ENCODE measurements around the gene ENDOD1. TPM values are rescaled to one million over a fixed set of nuclear protein-coding genes. Genes with fewer than 3 reads are reported as not detected.

Gene ENDOD1
- polyA plus RNA-seq, 2 of the 4 experiments (the other 2 are of a cell fraction), result 8.3 to 8.8 TPM

GRCh38 chr11:95081010-95081409 lies 8.6 kb upstream of the ENDOD1 start:
- WGBS (ENCODE audit: missing lambda C conversion rate), result 73% methylated on average over 3 of the region's 5 CpGs
- ATAC-seq, result no peak

GRCh38 chr11:95081412-95081811 lies 8.2 kb upstream of the ENDOD1 start:
- WGBS (ENCODE audit: missing lambda C conversion rate), result 63% methylated on average over 4 of the region's 4 CpGs
- ATAC-seq, result no peak
- H3K4me2 ChIP-seq, result no peak overlapping the region
- POLR2A ChIA-PET, result no interaction called here
- TF ChIP-seq, protein P1, sequence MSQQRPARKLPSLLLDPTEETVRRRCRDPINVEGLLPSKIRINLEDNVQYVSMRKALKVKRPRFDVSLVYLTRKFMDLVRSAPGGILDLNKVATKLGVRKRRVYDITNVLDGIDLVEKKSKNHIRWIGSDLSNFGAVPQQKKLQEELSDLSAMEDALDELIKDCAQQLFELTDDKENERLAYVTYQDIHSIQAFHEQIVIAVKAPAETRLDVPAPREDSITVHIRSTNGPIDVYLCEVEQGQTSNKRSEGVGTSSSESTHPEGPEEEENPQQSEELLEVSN (IDR thresholded peaks at IDR 0.05; ENCODE audit: borderline replicate concordance, low read depth), result no peak
- no peak for TF ChIP-seq MAZ (IDR thresholded peaks at IDR 0.05; ENCODE audit: borderline replicate concordance, low read depth, low read length)
- no peak for TF ChIP-seq RNF2 (IDR thresholded peaks at IDR 0.05; ENCODE audit: borderline replicate concordance, low read depth)
- TF ChIP-seq, protein P2, sequence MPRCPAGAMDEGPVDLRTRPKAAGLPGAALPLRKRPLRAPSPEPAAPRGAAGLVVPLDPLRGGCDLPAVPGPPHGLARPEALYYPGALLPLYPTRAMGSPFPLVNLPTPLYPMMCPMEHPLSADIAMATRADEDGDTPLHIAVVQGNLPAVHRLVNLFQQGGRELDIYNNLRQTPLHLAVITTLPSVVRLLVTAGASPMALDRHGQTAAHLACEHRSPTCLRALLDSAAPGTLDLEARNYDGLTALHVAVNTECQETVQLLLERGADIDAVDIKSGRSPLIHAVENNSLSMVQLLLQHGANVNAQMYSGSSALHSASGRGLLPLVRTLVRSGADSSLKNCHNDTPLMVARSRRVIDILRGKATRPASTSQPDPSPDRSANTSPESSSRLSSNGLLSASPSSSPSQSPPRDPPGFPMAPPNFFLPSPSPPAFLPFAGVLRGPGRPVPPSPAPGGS (IDR thresholded peaks at IDR 0.05), result no peak
- TF ChIP-seq ZSCAN20 (CRISPR knock-in tag; IDR thresholded peaks at IDR 0.05), result no peak
- no peak for TF ChIP-seq RAD21 (conservative IDR thresholded peaks at IDR 0.05 in 1 of 2, IDR thresholded peaks at IDR 0.05 in 1 of 2)
- no peak for TF ChIP-seq CBX8 (IDR thresholded peaks at IDR 0.05)
- TF ChIP-seq RARB (CRISPR knock-in tag; IDR thresholded peaks at IDR 0.05), result no peak
- no peak for TF ChIP-seq HOXB13 (CRISPR knock-in tag; IDR thresholded peaks at IDR 0.05; ENCODE audit: low read depth)
- no peak overlapping the region for H3K27ac ChIP-seq
- CTCF ChIA-PET, result interaction anchor here (1.6 kb wide), 1 partner anchor 11 kb away, joined by 10 read pairs; no protein-coding TSS in a partner anchor
- no peak for DNase-seq (ENCODE audit: low read depth in 1 of 2, low spot score in 1 of 2)
- H3K9me3 ChIP-seq, result no peaks in the 10 kb centered on the region
- peaks cover under 1% of the 10 kb centered on the region; the same call in 1 of the 3 replicates for H3K4me1 ChIP-seq
- no peak overlapping the region for H3K4me3 ChIP-seq
- FAIRE-seq, result no peak

More at GRCh38 chr11:95081010-95081409, 8.6 kb upstream of the ENDOD1 start:
- Histone ChIP-seq H3K4me1 (peaks cover 4% of the 10 kb centered on the region; the same call in 1 of the 3 replicates), H3K4me3 (no peak overlapping the region), H3K4me2 (no peak overlapping the region), H3K27ac (no peak overlapping the region), H3K9me3 (no peaks in the 10 kb centered on the region)
- POLR2A ChIA-PET, result interaction anchor here (1.1 kb wide), 1 partner anchor 13 kb away, joined by 3 read pairs; no protein-coding TSS in a partner anchor
- CTCF ChIA-PET, result interaction anchor here (1.6 kb wide), 1 partner anchor 12 kb away, joined by 10 read pairs; no protein-coding TSS in a partner anchor
- TF ChIP-seq FOXS1 (CRISPR knock-in tag; IDR thresholded peaks at IDR 0.05) (no peak), CEBPB (IDR thresholded peaks at IDR 0.05) (no peak), HDAC2 (IDR thresholded peaks at IDR 0.05) (no peak)
- DNase-seq (ENCODE audit: low read depth in 1 of 2, low spot score in 1 of 2), result no peak
- no peak for FAIRE-seq

DNA sequence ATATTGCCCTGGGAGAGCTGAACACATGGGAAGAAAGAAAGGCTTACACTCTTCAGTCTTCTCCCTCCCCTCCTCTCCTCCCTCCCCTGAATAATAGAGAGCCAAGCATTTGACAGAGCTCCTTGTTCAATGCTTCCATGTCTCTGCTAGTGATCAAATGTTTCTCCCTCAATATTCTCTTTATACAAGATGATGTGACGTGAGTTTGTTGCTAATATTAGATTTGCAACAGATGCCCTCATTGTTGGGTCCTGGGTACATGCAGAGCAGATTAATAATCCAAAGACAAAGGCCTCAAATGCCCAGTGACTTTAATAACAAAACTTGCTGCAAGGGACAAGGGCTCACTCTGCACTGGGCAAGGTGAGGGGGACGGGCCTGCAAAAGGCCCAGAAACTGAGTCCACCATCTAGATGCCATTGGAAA lies 7.1 kb upstream of the ENDOD1 start:
- Histone ChIP-seq H3K4me2 (no peak overlapping the region), H3K27ac (no peak overlapping the region), H3K9me3 (no peaks in the 10 kb centered on the region), H3K4me3 (no peak overlapping the region), H3K4me1 (no peaks in the 10 kb centered on the region)
- ATAC-seq (no peak), DNase-seq (ENCODE audit: low read depth in 1 of 2, low spot score in 1 of 2) (no peak), FAIRE-seq (no peak)
- 54% methylated on average over 2 of the region's 2 CpGs for WGBS (ENCODE audit: missing lambda C conversion rate)
- ChIA-PET CTCF (interaction anchor here (1.1 kb wide), 1 partner anchor 69 kb away, joined by 3 read pairs; no protein-coding TSS in a partner anchor), POLR2A (no interaction called here)
- TF ChIP-seq RAD21 (conservative IDR thresholded peaks at IDR 0.05 in 1 of 2, IDR thresholded peaks at IDR 0.05 in 1 of 2) (no peak), CBX8 (IDR thresholded peaks at IDR 0.05) (no peak), REST (IDR thresholded peaks at IDR 0.05) (no peak), HOXA7 (CRISPR knock-in tag; IDR thresholded peaks at IDR 0.05) (no peak), SMC3 (IDR thresholded peaks at IDR 0.05) (no peak), ZFP36 (IDR thresholded peaks at IDR 0.05; ENCODE audit: borderline replicate concordance, partially characterized antibody) (no peak), NFE2L2 (conservative IDR thresholded peaks at IDR 0.05; ENCODE audit: low read length) (no peak), PHF8 (IDR thresholded peaks at IDR 0.05; ENCODE audit: borderline replicate concordance, low read depth) (no peak), RNF2 (IDR thresholded peaks at IDR 0.05; ENCODE audit: borderline replicate concordance, low read depth) (no peak), CHD4 (IDR thresholded peaks at IDR 0.05; ENCODE audit: borderline replicate concordance) (no peak), ZC3H11A (IDR thresholded peaks at IDR 0.05) (no peak), MAZ (IDR thresholded peaks at IDR 0.05; ENCODE audit: borderline replicate concordance, low read depth, low read length) (no peak), FOSL2 (IDR thresholded peaks at IDR 0.05) (no peak), FOSL2 (CRISPR knock-in tag; IDR thresholded peaks at IDR 0.05) (no peak), GATA3 (IDR thresholded peaks at IDR 0.05; ENCODE audit: borderline replicate concordance) (no peak), ESRRA (IDR thresholded peaks at IDR 0.05; ENCODE audit: borderline replicate concordance, low read length) (no peak), RFX5 (IDR thresholded peaks at IDR 0.05) (no peak)
- TF ChIP-seq, protein P1 (IDR thresholded peaks at IDR 0.05; ENCODE audit: borderline replicate concordance, low read depth), result no peak
- TF ChIP-seq, protein P3, sequence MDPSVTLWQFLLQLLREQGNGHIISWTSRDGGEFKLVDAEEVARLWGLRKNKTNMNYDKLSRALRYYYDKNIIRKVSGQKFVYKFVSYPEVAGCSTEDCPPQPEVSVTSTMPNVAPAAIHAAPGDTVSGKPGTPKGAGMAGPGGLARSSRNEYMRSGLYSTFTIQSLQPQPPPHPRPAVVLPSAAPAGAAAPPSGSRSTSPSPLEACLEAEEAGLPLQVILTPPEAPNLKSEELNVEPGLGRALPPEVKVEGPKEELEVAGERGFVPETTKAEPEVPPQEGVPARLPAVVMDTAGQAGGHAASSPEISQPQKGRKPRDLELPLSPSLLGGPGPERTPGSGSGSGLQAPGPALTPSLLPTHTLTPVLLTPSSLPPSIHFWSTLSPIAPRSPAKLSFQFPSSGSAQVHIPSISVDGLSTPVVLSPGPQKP (IDR thresholded peaks at IDR 0.05; ENCODE audit: low read depth, low read length), result no peak

All from A549 (cell line).